OCI-LY7 (cell line): ENCODE results near the gene TM4SF1.

Experiments used
- CTCF ChIP-seq: fragments of 200-600 bp; sonication (generic); conservative IDR thresholded peaks from 2 replicates; pipeline ENCODE4 v1.5.1; 2014; ENCODE audit warnings: mild to moderate bottlenecking, antibody characterized with exemption, low read length, moderate library complexity, mixed read lengths
- EZH2phosphoT487 ChIP-seq: fragments of 200-600 bp; sonication (generic); IDR thresholded peaks from 2 replicates; pipeline ENCODE4 v1.6.1; 2018; ENCODE audit warnings: low read depth, borderline replicate concordance, mild to moderate bottlenecking, mixed run types, antibody characterized with exemption, low read length, moderate library complexity, mixed read lengths

- TF ChIP-seq CTCF = no peak
- no peak for TF ChIP-seq EZH2phosphoT487
Observed at GRCh38 chr3:149395107-149396089, 17.9 kb upstream of the TM4SF1 start.
